ENCODE measurements around the gene CTAGE15. TPM values are rescaled to one million over a fixed set of nuclear protein-coding genes. Genes with fewer than 3 reads are reported as not detected.
"Not testable (repeated sequence)": the region's sequence is repeated elsewhere in the genome, so short reads cannot be mapped to it uniquely, and the experiment has no call there.

The CTAGE15 gene
- polyA plus RNA-seq, 3 donors from 2014 or later = not detected

DNA sequence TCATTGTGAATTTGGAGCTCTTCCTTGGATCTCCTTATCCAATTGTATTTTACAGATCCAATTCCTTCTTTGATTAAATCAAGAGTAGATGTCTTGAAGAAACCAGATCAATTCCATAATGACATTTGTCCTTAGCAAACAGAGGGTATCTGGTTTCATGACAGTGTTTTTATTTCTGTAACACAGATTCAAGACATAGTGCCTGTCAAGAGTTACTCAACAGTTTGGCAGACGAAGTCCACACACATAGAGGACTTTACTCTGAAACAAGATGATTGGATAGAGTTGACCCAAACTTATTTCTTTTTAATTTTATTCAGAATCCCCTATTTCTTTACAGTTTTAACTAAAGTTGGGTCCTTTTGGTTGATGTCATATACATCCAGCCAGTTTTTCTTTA, 34.5 kb downstream of the CTAGE15 start:
- not testable (repeated sequence) for H3K36me3 Mint-ChIP-seq; H3K27ac Mint-ChIP-seq; H3K9me3 Mint-ChIP-seq; DNase-seq; H3K4me1 Mint-ChIP-seq; H3K27me3 Mint-ChIP-seq (ENCODE audit: low read depth in 3 of 3); H3K4me3 Mint-ChIP-seq

DNA sequence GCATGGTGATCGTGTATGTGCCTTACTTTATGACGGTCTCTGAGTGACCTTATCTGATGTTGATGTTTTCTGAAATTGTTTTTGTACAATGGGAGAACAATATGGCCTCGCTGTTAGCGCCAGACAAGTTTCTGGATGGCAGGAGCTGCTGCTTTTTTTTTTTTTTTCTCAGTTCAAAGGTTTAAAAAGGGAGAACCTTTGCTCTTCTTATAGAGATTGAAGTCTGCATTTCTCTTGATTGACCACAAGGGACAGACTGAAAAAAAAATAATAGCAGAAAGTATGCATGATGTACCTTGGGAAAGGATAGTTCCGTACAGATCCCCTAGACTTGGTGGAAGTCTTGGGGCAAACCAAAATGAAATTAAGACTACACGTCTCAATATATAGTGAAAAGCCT, 43.9 kb downstream of the CTAGE15 start:
- peak in 1 of 3 donors; percentile 0 for DNase-seq
- not testable (repeated sequence) for H3K4me1 Mint-ChIP-seq; H3K9me3 Mint-ChIP-seq; H3K27ac Mint-ChIP-seq; H3K27me3 Mint-ChIP-seq (ENCODE audit: low read depth in 3 of 3); H3K36me3 Mint-ChIP-seq; H3K4me3 Mint-ChIP-seq

DNA sequence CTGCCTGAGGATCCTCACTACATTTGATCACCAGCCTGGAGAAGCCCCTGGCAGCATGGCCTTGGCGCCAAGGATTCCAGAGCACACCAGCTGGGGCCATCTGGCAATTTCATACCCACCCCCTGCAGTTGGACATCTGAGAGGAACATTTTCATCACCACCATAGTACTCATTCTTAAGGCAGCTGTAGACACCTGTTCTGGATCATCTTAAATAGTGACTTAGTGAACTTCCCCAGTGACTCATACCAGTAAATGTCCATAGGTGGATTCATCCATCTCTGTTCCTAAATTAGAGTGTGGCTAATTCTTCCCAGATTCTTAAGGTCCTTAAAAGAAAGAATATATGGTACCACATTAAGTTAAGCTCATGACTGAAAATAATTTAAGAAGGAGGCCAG, 45.6 kb downstream of the CTAGE15 start:
- not testable (repeated sequence) for DNase-seq; H3K9me3 Mint-ChIP-seq; H3K4me1 Mint-ChIP-seq; H3K36me3 Mint-ChIP-seq; H3K4me3 Mint-ChIP-seq; H3K27me3 Mint-ChIP-seq (ENCODE audit: low read depth in 3 of 3); H3K27ac Mint-ChIP-seq

DNA sequence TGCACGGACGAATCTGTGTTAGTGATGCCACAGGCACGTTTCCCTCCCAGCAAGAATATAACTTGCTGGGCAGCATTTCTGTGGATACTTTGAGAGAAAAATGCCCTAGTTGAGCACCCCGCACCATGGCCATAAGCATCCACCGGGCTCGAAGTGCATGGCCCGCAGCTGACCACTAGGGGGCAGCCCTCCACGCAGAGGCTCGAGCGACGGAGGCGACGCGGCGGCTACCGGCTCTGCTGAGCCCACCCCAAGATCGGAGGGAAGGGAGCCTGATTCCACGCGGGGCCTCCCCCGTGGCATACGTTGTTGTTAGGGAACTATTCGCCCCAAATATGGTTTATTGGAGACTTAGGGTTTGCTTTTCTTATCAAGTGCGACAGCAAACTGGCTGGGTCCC, 48.5 kb downstream of the CTAGE15 start:
- not testable (repeated sequence) for H3K9me3 Mint-ChIP-seq; H3K27ac Mint-ChIP-seq; DNase-seq; H3K4me3 Mint-ChIP-seq; H3K27me3 Mint-ChIP-seq (ENCODE audit: low read depth in 3 of 3); H3K36me3 Mint-ChIP-seq; H3K4me1 Mint-ChIP-seq

DNA sequence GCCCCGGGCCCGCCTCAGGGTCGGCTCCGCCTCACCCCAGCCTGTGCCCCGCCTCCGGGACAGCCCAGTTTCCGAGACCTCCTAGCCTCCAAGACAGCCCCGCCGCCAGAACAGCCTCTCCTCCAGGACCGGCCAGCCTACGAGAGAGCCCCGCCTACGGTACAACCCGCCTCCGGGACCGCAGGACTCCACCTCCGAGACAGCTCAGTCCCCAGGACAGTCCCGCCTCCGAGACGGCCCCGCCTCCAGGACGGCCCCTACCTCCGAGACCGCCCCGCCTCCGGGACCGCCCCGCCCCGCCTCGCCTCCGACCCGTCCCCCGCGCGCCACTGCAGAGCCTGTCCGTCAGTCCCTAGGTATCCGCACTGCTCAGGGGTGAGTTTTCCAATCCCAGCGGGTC, 49.0 kb downstream of the CTAGE15 start, which contains the start of gene TCAF2:
TSS of gene TCAF2 (plus strand) at position 329 of the 400 bp plus-strand sequence.
- DNase-seq = peak in 1 of 3 donors; percentile 69
- not testable (repeated sequence) for H3K9me3 Mint-ChIP-seq; H3K4me1 Mint-ChIP-seq; H3K27me3 Mint-ChIP-seq (ENCODE audit: low read depth in 3 of 3); H3K36me3 Mint-ChIP-seq; H3K27ac Mint-ChIP-seq
- H3K4me3 Mint-ChIP-seq = peak within 1 kb of the TSS in 2 of 5 donors; percentile 52 to 64

DNA sequence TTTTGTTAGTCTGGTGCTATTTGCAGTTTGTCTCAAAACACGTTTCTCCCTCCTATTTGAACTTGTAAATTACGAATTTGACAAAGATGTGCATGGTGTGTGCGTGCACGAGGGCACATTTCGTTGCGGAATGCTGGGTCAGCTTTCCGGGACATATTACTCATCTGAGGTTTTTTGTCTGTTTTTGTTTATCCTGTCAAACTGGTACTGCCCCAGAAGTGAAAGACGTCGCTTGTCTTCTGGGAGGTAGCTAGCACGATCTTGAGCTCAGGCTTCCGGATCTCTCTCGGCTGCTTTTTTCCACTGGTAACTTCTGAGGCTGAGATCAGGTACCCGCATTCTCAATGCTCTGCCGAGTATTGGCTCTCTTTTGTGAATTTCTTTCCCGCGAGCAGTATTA, 49.6 kb downstream of the CTAGE15 start:
- H3K9me3 Mint-ChIP-seq; H3K4me3 Mint-ChIP-seq; H3K27ac Mint-ChIP-seq; H3K27me3 Mint-ChIP-seq (ENCODE audit: low read depth in 3 of 3); H3K36me3 Mint-ChIP-seq; DNase-seq; H3K4me1 Mint-ChIP-seq: not testable (repeated sequence)

DNA sequence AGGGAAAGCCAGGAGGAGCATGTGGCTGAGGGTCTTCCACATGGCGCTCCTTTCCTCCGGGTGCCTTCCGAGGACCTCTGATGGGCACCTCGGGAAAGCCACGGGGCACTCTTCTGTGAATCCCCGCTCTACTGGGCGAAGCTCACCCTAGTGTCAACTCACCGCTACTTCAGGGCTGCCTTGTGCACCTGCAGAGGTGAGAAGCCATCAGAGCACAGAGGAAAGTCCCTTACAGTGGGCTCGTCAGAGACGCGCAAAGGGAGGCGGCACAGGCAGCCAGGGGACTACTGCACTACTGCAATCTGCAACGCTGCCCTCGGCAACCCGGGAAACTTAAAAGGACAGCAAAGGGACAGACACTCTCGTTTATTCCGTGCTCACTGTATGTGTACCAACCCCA, 50.5 kb downstream of the CTAGE15 start:
- not testable (repeated sequence) for H3K9me3 Mint-ChIP-seq; H3K36me3 Mint-ChIP-seq; H3K27ac Mint-ChIP-seq; H3K27me3 Mint-ChIP-seq (ENCODE audit: low read depth in 3 of 3); H3K4me1 Mint-ChIP-seq; DNase-seq; H3K4me3 Mint-ChIP-seq

Other genes starting within 250 kb of the CTAGE15 start
- gene FAM131B, start 209.1 kb upstream of the CTAGE15 start, polyA plus RNA-seq = 1 to 10 TPM; 1.2 to 2.3 (median 1.9) TPM
- gene ZYX, start 190.5 kb upstream of the CTAGE15 start, polyA plus RNA-seq = 100 to 1,000 TPM in 1 of 3 donors, 10 to 100 TPM in 2; 50.7 to 144 (median 51.9) TPM
- gene EPHA1, start 162.9 kb upstream of the CTAGE15 start, polyA plus RNA-seq = under 1 TPM in 2 of 3 donors, not detected in 1; 0.22 to 0.51 TPM
- gene TAS2R60, start 128.3 kb upstream of the CTAGE15 start, polyA plus RNA-seq = not detected
- gene TAS2R41, start 93.9 kb upstream of the CTAGE15 start, polyA plus RNA-seq = not detected
- 1 to 10 TPM; 1.8 to 4.1 (median 2.5) TPM for gene TCAF2, start 49.2 kb downstream of the CTAGE15 start, polyA plus RNA-seq
- under 1 TPM in 1 of 3 donors, not detected in 2; 0.22 TPM for gene CTAGE6, start 185.9 kb downstream of the CTAGE15 start, polyA plus RNA-seq

Data from immature natural killer cell (primary cell).